EL (cell line): ENCODE measurements around the gene TRPM2.
"Not testable (repeated sequence)": the region's sequence is repeated elsewhere in the genome, so short reads cannot be mapped to it uniquely, and the experiment has no call there.

Experiments used
- DNase-seq: peaks from one replicate; pipeline ENCODE4 v3.0.0-alpha.2; 2016

TRPM2 gene

DNA sequence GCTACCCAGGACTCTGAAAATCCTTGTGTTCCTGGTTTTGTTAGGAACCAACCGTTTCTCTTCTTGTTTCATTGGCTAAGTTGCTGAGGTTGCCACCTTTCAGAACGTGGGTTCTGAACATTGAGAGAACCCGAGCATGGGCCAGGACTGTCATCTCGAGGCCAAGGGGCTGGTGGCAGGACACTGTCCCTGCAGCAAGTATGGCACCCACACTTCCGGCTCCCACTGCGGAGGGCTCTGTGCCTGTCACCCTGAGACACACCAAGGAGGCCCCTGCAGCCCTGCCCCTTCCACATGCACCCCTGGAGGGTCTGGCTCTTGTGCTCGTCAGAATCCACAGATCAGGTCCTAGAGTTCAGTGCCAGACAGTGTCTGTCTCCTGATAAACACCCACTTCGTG lies 62.8 kb downstream of the TRPM2 start:
- DNase-seq, result no peak

DNA sequence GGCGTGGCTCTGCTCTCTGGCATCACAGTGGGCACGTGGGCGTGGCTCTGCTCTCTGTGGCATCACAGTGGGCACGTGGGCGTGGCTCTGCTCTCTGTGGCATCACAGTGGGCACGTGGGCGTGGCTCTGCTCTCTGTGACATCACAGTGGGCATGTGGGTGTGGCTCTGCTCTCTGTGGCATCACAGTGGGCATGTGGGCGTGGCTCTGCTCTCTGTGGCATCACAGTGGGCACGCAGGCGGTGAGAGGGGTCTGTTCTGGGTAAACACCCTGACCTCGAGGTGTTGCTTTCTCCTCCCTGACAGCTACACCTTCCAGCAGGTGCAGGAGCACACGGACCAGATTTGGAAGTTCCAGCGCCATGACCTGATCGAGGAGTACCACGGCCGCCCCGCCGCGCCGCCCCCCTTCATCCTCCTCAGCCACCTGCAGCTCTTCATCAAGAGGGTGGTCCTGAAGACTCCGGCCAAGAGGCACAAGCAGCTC lies 64.2 kb downstream of the TRPM2 start:
- DNase-seq, result not testable (repeated sequence)

DNA sequence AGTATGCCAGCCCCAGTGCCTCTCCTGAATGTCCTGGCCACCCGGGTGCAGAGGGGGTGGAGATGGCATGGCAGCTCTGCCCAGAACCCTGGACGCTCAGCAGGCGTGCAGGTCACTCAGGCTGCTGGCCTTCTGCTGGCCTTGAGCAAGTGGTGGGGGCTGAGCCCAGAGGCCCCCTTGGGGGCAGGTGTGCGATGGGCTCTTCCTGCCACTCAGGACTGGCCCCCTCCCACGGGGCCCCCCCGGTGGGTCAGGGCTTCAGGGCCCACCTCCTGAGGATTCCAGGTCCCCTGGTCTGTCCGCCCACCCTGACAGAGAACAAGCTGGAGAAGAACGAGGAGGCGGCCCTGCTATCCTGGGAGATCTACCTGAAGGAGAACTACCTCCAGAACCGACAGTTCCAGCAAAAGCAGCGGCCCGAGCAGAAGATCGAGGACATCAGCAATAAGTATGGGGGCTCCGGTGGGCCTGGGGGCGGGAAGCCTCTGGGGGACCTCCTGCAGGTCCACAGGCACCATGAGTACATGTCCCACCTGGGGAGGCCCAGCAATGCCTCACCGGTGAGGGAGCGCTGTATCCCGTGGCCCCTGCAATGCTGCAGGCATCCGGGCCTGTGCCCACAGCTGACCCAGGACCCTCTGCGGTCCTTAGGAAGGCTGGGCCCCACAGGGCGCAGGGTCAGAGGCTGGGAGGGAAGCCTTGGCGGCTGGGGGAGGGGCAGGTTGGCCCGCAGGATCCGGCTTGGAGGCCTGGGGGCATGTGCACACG lies 64.9 kb downstream of the TRPM2 start:
- DNase-seq, result no peak

DNA sequence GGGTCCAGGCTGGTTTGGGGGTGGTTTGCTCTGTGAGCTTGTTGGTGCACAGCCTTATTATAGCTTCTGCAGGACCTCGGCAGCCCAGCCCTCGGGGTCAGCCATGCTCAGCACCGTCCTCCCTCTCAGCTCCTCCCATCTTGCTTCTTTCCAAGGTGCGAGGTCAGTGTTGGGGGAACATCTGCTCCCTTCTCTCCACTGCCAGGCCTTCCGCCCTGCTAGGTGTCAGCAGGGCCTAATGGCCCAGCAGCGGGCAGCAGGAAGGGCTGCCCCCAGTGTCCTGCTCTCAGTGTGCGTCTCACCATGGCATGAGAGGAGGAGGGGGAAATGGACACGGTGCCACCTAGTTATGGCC lies 65.4 kb downstream of the TRPM2 start:
- DNase-seq, result no peak

DNA sequence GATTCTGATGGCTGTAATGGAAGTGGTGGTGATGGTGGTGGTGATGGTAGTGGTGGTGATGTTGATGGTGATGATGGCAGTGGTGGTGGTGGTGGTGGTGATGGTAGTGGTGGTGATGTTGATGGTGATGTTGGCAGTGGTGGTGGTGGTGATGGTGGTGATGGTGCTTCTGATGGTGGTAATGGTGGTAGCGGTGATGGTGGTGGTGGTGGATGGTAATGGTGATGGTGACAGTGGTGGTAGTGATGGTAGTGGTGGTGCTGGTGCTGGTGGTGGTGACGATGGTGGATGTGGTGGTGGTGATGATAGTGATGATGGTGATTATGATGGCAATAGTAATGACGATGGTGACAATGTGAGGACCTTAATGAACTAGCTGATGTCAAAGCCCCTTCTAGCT lies 66.3 kb downstream of the TRPM2 start:
- DNase-seq, result no peak

DNA sequence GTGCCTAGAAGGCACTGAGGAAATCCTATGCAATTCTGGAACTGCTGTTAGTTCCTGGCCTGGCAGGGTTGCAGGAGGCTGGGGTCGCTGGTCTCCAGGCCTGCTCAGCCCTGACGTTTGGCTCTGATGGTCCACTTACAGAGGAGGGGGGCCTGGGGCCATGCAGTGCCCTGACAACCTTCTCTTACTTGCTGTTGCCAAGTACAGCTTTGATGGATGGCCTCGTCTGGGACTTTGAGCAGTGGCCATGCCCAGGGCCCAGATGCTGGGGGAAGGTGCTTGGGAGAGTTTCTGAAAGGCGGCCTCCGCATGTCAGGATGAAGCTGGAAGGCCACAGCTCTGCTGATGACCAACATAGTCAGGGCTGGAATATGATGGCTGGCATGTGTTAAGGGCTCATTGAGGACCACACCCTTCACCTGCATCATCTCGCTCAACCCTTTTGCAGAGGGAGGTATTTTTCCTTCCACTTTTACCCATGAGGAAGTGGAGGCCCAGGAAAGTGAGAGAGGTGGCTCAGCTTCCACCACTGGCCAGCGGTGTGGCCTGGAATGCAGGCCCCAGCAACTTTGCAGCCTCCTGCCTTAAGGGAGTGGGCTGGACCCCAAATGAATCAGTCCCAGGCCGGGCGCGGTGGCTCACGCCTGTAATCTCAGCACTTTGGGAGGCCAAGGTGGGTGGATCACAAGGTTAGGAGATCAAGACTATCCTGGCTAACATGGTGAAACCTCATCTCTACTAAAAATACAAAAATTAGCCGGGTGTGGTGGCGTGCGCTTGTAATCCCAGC lies 67.2 kb downstream of the TRPM2 start:
- no peak for DNase-seq

DNA sequence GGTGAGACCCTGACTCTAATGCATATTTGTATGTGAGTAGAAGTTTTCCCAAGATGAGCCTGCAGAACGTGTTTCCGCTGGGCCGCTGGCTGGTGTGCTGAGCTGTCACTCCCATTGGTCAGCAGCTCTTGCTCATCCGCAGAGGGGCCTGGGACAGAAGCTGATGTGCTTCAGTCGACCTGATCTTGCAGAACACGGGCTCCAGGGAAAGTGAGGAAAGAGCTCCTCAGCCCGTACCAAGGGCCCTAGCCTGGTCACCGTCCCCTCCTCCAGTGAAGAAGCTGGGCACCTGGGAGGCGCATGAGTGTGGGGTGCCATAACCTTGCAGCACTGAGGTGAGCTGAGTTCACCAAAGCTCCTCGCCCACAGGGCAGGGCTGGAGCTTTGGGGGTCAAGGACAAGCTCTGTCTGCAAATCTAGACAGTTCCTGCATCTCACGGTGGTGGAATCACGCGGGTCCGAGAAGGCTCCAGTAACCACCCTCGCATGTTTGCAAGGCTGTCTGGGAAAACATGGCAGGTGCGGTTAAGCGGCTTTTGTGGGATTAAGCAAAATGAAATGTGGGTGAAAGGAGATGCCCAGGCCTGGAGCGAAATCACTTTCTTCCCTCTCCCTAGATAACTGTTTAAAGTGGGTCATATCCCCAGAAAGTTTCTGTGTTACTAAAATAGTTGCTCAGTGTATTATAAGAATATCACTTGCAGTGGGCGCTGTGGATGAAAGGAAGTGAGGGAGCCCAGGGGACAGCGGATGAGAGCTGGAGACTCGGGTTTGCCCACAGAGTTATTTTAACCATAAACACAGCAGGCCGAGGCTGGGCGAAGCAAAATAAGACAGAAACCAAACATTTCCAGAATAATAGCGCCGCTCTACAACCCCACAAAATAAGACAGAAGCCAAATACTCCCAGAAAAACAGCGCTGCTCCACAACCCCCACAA lies 68.8 kb downstream of the TRPM2 start:
- DNase-seq, result no peak

DNA sequence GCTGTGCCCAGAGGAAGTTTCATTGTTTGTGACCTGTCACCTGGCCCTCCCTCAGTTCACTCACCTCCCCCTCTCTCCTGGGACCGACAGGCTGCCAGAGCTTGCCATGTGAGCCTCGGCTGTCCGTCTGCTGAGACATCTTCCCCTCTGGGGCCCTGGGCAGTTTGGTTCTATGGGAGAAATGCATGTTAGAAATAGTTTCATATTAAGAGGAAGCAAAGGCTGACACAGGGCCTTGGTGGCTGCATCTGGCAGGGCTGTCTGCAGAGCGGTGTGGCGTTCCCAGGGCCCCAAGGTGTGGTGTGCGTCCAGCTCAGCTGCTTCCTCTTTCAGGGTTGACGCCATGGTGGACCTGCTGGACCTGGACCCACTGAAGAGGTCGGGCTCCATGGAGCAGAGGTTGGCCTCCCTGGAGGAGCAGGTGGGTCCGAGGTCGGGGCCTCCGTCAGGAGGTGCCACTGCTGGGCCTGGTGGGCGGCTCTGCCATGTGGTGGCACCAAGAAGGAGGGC lies 69.9 kb downstream of the TRPM2 start:
- no peak for DNase-seq

DNA sequence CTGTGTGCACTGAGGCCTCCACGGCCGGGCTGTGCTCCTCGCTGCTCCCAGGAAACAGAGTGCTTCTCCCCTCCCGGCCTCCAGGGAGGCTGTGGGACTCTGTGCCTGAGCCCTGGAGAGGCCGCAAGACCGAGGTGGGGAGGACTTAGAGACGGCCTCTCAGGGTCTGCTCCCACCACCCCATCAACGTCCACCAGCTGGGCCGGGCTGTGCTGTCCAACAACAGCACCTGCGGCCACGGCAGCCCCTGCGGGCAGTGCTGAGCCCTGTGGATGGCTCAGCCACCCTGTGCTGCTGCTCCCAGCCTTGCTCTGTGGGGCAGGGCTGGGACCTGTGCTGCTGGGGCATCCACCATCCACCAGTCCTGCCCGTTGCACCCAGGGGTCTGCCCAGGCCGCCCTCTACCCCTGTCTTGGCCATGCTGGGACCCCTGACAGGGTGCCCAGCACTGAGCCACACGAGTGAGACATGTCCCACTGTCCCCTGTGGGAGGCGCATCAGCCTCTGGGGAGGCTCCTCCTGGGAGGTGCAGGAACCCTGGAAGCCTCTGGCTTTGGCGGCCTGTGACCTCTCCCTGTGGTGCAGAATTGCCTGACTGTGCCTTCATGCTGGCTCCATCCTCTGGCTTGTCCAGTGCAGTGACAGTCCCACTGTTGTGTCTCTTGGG lies 70.7 kb downstream of the TRPM2 start:
- DNase-seq, result no peak

DNA sequence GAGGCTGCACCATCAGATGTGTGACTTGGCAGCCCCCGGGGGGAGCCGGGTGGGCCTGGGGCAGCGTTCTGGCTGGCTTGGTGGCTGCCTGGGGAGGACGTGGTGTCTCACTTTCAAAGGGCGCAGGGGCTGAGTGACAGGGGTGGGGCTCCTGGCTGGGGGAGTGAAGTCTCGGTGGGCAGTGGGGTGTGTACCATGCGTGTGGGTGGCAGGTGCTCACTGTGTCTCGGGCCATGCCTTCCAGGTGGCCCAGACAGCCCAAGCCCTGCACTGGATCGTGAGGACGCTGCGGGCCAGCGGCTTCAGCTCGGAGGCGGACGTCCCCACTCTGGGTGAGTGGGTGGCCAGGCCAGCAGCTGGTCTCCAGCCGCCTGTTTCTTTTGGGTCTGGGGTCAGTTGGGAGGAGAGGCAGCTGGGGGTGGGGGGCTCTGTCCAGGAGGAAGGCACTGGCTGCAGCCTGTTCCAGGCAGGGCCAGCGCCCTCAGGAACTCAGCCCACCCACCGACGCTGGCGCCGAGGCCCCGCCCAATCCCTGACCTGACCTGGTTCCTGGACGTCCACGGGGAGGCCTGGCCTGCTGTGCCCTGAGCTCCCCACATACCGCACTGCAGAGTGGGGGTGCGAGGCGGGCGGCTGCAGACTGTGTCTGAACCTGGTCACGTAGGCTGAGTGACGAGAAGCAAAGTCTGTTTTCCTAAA lies 71.3 kb downstream of the TRPM2 start:
- no peak for DNase-seq

DNA sequence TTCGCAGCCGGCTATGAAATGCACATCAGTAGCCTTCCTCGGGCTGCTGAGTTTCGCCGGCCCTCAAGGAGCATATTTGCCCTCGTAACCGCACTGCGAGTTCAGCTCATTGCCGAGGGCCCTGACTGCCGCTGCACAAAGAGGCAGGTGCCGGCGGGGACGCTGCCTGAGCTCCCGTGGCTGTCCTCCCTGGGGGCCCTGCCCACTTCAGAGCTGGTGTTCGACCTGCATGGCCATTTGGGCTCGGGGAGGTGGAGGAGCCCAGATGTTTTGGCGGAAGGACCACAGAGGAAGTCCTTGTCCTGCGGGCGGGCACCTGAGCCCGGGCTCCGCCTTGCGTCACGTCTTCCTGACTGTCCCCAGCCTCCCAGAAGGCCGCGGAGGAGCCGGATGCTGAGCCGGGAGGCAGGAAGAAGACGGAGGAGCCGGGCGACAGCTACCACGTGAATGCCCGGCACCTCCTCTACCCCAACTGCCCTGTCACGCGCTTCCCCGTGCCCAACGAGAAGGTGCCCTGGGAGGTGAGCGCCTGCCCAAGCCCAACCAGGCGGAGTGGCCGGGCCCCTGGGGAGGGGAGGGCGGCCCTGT lies 72.0 kb downstream of the TRPM2 start:
- DNase-seq, result no peak

DNA sequence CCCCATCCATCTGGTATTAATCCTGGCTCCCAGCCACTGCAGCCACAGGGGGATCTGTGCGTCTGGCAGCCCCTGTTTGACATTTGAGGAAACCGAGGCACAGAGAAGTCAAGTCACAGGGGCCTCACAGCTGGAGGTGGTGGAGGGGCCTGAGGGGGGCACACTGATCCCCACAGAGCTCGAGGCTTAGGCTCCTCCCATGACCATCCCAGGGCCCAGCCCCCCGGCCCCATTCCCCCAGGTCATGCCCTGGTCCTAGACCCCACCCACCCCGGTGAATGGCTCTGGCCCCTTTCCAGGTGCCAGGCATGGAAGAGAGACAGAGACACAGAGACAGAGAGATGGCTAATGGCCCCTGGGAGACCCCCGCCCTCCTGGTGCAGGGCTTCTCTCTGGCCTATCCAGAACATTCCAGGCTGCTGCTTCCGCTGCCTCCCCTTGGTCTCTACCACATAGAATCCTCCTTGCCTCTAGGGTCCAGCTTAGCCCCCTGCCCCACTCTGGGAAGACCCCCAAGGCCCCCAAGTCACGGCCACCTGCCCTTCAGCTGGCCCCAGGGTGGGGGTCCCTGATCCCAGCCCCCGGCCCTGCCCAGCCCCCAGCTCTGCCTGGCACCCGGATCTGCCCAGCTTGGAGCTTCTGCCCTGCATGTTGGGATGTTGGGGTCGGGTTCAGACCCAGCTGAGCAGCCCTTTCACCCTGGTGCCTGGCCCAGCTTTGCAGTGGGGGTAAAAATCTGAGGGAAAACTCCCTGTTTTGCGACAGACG lies 72.7 kb downstream of the TRPM2 start:
- DNase-seq, result no peak

DNA sequence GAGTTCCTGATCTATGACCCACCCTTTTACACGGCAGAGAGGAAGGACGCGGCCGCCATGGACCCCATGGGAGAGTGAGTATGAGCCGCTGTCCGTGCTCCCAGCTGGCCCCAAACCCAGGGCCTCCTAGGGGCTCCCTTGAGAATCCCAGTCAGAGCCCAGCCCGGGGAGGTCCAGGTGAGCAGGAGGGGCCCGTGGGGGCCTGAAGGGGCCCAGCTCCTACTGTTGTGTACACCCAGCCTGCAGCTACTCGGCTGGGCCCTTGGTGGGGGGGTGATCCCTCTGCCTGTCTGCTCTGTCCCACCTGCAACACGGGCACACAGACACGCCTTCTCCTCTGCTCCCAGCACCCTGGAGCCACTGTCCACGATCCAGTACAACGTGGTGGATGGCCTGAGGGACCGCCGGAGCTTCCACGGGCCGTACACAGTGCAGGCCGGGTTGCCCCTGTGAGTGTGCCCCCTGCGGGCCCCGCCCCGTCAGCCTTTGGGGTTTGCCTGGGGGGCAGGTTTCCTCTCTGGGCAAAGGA lies 73.3 kb downstream of the TRPM2 start:
- no peak for DNase-seq

DNA sequence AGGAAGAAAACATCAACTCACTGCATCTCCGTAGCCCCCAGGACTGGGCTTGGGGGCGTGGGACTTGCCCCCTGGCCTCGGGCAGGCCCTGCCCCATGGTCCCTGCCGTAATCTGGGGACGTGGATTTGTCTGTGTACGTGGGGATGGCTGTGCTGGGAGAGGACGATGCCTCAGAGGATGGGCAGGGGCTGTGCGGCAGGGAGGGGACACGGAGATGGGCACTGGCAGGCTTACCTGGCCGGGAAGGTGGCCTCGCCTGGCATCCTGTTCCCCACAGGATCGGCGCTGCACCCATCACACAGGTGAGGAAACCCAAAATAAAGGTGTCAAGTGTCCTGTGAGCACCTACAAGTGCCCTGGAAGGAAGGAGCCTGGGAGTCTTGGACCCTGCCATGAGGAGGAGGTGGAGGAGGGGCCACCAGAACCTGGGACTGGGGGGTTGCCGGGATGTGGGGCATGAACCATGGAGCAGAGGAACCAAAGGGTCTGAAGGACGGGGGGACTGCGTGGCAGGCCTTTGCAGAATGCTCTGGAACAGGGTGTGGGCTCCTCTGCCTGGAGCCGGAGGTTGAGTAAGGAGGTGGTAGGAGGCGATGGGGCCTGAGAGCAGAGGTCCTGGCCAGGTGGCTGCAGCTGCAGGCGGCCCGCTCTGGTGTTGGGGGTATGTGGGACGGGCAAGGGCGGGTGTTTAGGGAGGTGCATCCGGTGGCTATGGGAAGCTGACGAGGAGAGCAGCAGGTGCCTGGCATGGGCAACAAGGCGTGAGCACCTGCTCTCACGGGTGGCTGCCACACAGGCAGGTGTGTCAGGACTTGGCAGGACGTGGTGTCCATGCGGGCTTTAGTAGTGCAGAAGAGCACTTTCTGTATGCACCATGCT lies 74.1 kb downstream of the TRPM2 start:
- DNase-seq, result no peak

DNA sequence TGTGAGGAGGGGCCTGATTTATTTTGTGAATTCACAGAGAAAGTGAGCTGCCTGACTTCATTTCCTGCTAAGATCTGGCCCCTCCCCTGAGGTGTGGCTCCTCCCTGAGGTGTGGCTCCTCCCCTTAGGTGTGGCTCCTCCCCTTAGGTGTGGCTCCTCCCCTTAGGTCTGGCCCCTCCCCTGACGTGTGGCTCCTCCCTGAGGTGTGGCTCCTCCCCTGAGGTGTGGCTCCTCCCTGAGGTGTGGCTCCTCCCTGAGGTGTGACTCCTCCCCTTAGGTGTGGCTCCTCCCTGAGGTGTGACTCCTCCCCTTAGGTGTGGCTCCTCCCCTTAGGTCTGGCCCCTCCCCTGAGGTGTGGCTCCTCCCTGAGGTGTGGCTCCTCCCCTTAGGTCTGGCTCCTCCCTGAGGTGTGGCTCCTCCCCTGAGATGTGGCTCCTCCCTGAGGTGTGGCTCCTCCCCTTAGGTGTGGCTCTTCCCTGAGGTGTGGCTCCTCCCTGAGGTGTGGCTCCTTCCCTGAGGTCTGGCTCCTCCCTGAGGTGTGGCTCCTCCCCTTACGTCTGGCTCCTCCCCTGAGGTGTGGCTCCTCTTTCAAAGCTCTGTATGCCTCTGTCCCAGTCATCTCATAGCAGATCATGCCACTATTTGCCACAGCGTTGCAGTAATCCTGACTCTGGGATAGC lies 75.0 kb downstream of the TRPM2 start:
- peak; percentile 6 for DNase-seq

DNA sequence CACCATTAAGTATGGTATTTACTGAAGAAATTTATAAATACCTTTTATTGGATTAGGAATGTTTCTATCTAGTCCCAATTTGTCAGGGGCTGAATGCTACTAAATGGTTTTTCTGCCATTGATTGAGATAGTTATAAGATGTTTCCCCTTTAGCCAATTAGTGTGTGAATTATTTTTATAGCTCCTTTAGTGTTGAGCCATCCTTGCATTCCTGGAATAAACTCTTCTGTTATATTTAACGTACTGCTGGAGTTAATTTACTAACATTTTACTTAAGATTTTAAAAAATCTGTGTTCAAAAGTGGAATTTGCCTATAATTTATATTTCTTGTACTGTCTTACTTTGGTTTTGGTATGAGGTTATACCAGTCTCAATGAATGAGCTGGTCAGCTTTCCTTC lies 76.5 kb downstream of the TRPM2 start:
- no peak for DNase-seq

DNA sequence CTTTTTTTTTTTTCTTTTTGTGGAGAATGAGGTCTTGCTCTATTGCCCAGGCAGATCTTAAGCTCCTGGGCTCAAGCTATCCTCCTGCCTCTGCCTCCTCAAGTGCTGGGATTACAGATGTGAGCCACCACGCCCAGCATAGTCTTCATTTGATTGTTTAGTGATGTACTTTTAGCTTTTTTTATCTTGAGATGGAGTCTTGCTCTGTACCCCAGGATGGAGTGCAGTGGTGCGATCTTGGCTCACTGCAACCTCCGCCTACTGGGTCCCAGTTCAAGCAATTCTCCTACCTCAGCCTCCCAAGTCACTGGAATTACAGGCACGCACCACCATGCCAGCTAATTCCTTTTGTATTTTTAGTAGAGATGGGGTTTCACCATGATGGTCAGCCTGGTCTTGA lies 77.9 kb downstream of the TRPM2 start:
- DNase-seq, result no peak
